A549 (cell line): ENCODE data around the gene OAS1. TPM values are rescaled to one million over a fixed set of nuclear protein-coding genes. Genes with fewer than 3 reads are reported as not detected.

ENCODE experiments used
- ATAC-seq, 2 experiments: fragments of 200-7000 bp in 1 of 2; fragments of >200 bp in 1 of 2; cut with Nextera tagmentation in 1 of 2; cut with Tn5 transposase in 1 of 2; 3 replicates each; pipeline versions ENCODE4 v1.8.0 to v1.9.1; 2018 to 2020; ENCODE audit warnings: mild to moderate bottlenecking in 1 of 2, moderate library complexity in 1 of 2
- CTCF ChIA-PET: fragments of 300-600 bp; sonication (Branson Sonifier 250); formaldehyde crosslinking; extraction: SDS; loops from one replicate; lab custom pipeline; 2021; ENCODE audit warnings: antibody characterized with exemption, inconsistent platforms; lab: Yijun Ruan, JAX
- POLR2A ChIA-PET: fragments of 350-600 bp; formaldehyde crosslinking; extraction: SDS; loops from one replicate; lab custom pipeline; 2021; ENCODE audit warnings: antibody characterized with exemption, inconsistent platforms; lab: Yijun Ruan, JAX
- DNase-seq, 2 experiments: peaks; one replicate each; pipeline versions ENCODE4 v3.0.0 to v3.0.0-alpha.2; 2011 to 2016; ENCODE audit warnings: low read depth in 1 of 2, low spot score in 1 of 2
- FAIRE-seq: peaks from 2 replicates; lab custom pipeline; 2011; peaks lifted over from hg19 to GRCh38; lab: Jason Lieb, UNC
- H3K27ac ChIP-seq, 2 experiments: fragments of >200 bp; sonication (Bioruptor Twin); formaldehyde crosslinking; 3 replicates each; pipeline ENCODE4 v1.5.1; 2016 to 2017
- H3K4me1 ChIP-seq: fragments of >200 bp; sonication (Bioruptor Twin); formaldehyde crosslinking; 3 replicates; pipeline ENCODE4 v1.6.1; 2016
- H3K4me2 ChIP-seq: fragments of >200 bp; sonication (Bioruptor Twin); formaldehyde crosslinking; 3 replicates; pipeline ENCODE4 v1.6.1; 2016
- H3K4me3 ChIP-seq: fragments of >200 bp; sonication (Bioruptor Twin); formaldehyde crosslinking; 3 replicates; pipeline ENCODE4 v1.5.1; 2016
- H3K9me3 ChIP-seq: fragments of >200 bp; sonication (Bioruptor Twin); formaldehyde crosslinking; 3 replicates; pipeline ENCODE4 v1.6.1; 2016
- CBX2 ChIP-seq: fragments of 200-600 bp; sonication (generic); IDR thresholded peaks from 2 replicates; pipeline ENCODE4 v1.6.1; 2016; ENCODE audit warnings: low read depth, mild to moderate bottlenecking, borderline replicate concordance
- CHD4 ChIP-seq: fragments of 200-600 bp; sonication (generic); IDR thresholded peaks from 2 replicates; pipeline ENCODE4 v1.6.1; 2016; ENCODE audit warnings: antibody characterized with exemption, mild to moderate bottlenecking, borderline replicate concordance
- CTCF ChIP-seq: fragments of >200 bp; sonication (Bioruptor Twin); formaldehyde crosslinking; IDR thresholded peaks from 3 replicates; pipeline ENCODE4 v1.5.1; 2016
- FOSB ChIP-seq: fragments of 250-450 bp; sonication (Bioruptor Pico); IDR thresholded peaks from 2 replicates; pipeline ENCODE4 v1.5.0; 2020; ENCODE audit warnings: mild to moderate bottlenecking, moderate library complexity
- FOXS1 ChIP-seq: fragments of 250-450 bp; sonication (Bioruptor Pico); IDR thresholded peaks from 2 replicates; pipeline ENCODE4 v1.5.0; 2020; ENCODE audit warnings: mild to moderate bottlenecking, moderate library complexity
- GATA3 ChIP-seq: IDR thresholded peaks from 2 replicates; pipeline ENCODE4 v1.6.1; 2012; ENCODE audit warnings: borderline replicate concordance
- HEYL ChIP-seq: fragments of 250-450 bp; sonication (Bioruptor Pico); IDR thresholded peaks from 2 replicates; pipeline ENCODE4 v1.8.0; 2021; ENCODE audit warnings: mild to moderate bottlenecking, moderate library complexity
- HOXA7 ChIP-seq: fragments of 250-450 bp; sonication (Bioruptor Pico); IDR thresholded peaks from 2 replicates; pipeline ENCODE4 v1.5.0; 2020; ENCODE audit warnings: mild to moderate bottlenecking, moderate library complexity
- HOXB13 ChIP-seq: fragments of 250-450 bp; sonication (Bioruptor Pico); IDR thresholded peaks from 2 replicates; pipeline ENCODE4 v1.5.0; 2020; ENCODE audit warnings: low read depth, mild to moderate bottlenecking, moderate library complexity
- HOXB5 ChIP-seq: fragments of 250-450 bp; sonication (Bioruptor Pico); IDR thresholded peaks from 2 replicates; pipeline ENCODE4 v1.5.0; 2020; ENCODE audit warnings: mild to moderate bottlenecking, moderate library complexity
- JUN ChIP-seq, 2 experiments: fragments of >200 bp; sonication (Bioruptor Twin); formaldehyde crosslinking; IDR thresholded peaks; 2 replicates in 1 of 2; 3 replicates in 1 of 2; pipeline ENCODE4 v1.6.1; 2016 to 2017
- JUNB ChIP-seq: fragments of >200 bp; sonication (Bioruptor Twin); formaldehyde crosslinking; IDR thresholded peaks from 2 replicates; pipeline ENCODE4 v1.6.1; 2016
- KDM1A ChIP-seq: fragments of 200-600 bp; sonication (generic); IDR thresholded peaks from 2 replicates; pipeline ENCODE4 v1.6.1; 2016; ENCODE audit warnings: low read depth, mild to moderate bottlenecking
- MAFK ChIP-seq: fragments of 450-650 bp; IDR thresholded peaks from 2 replicates; pipeline ENCODE4 v1.6.1; 2014; ENCODE audit not compliant: partially characterized antibody
- MYC ChIP-seq: IDR thresholded peaks from 2 replicates; pipeline ENCODE4 v1.6.1; 2012; ENCODE audit warnings: mild to moderate bottlenecking, inconsistent platforms, low read length, improper control_type of control experiment, borderline replicate concordance
- POLR2A ChIP-seq: IDR thresholded peaks from 2 replicates; pipeline ENCODE4 v1.6.1; 2012; ENCODE audit warnings: mild to moderate bottlenecking, low read length
- POLR2AphosphoS2 ChIP-seq: conservative IDR thresholded peaks from 2 replicates; pipeline ENCODE4 v1.6.1; 2012; ENCODE audit warnings: low read length, improper control_type of control experiment, inconsistent platforms
- RCOR1 ChIP-seq: fragments of 150-350 bp; IDR thresholded peaks from 2 replicates; pipeline ENCODE4 v1.6.1; 2014; ENCODE audit warnings: antibody characterized with exemption, low read length, low read depth
- REST ChIP-seq: fragments of 200-600 bp; sonication (generic); IDR thresholded peaks from 2 replicates; pipeline ENCODE4 v1.6.1; 2016; ENCODE audit warnings: antibody characterized with exemption, mild to moderate bottlenecking, moderate library complexity
- RNF2 ChIP-seq: fragments of 200-600 bp; sonication (generic); IDR thresholded peaks from 2 replicates; pipeline ENCODE4 v1.6.1; 2016; ENCODE audit warnings: low read depth, mild to moderate bottlenecking, antibody characterized with exemption, moderate library complexity, borderline replicate concordance
- SMC3 ChIP-seq: fragments of >200 bp; sonication (Bioruptor Twin); formaldehyde crosslinking; IDR thresholded peaks from 3 replicates; pipeline ENCODE4 v1.6.1; 2018; ENCODE audit warnings: inconsistent platforms
- ZC3H11A ChIP-seq: fragments of 450-650 bp; IDR thresholded peaks from 2 replicates; pipeline ENCODE4 v1.6.1; 2014; ENCODE audit warnings: antibody characterized with exemption, mild to moderate bottlenecking
- ZNF302 ChIP-seq: fragments of 250-450 bp; sonication (Bioruptor Pico); IDR thresholded peaks from 2 replicates; pipeline ENCODE4 v1.9.0; 2021; ENCODE audit warnings: inconsistent platforms, mild to moderate bottlenecking, moderate library complexity
- ZSCAN20 ChIP-seq: fragments of 250-450 bp; sonication (Bioruptor Pico); IDR thresholded peaks from 2 replicates; pipeline ENCODE4 v1.8.0; 2022; ENCODE audit warnings: mild to moderate bottlenecking, moderate library complexity
- WGBS: methylation state at CpG from one replicate; pipeline ENCODE4 v1.1.6; 2017; ENCODE audit errors: missing lambda C conversion rate; 5-methylcytosine and 5-hydroxymethylcytosine counted together
- polyA minus RNA-seq: library from RNA; depleted of rRNA, polyadenylated mRNA; stranded (reverse); fragments of >200 nt; gene quantifications from 2 replicates; pipeline ENCODE4 v1.2.3, GENCODE V29; 2011; rRNA and poly(A)+ RNA removed
- polyA plus RNA-seq, 4 experiments: library from polyadenylated mRNA; depleted of rRNA in 3 of 4; stranded (reverse); fragments of >200 nt; fragmentation: RNase III in 1 of 4; extraction: RNeasy Plus Mini Kit Qiagen cat#74134 plus additional on column Dnase treatment in 1 of 4; gene quantifications; 2 replicates in 3 of 4; 3 replicates in 1 of 4; pipeline ENCODE4 v1.2.3, GENCODE V29; 2011 to 2017
- TF ChIP-seq, protein P1 (sequence below): IDR thresholded peaks from 2 replicates; pipeline ENCODE4 v1.6.1; 2012; ENCODE audit warnings: low read depth, borderline replicate concordance
- TF ChIP-seq, protein P2 (sequence below): IDR thresholded peaks from 2 replicates; pipeline ENCODE4 v1.6.1; 2012

The OAS1 gene
- polyA plus RNA-seq (2011; rRNA removed) (52.8 and 72.8 TPM in 2 replicates), polyA plus RNA-seq (2017; fragmentation: RNase III; extraction: RNeasy Plus Mini Kit Qiagen cat#74134 plus additional on column Dnase treatment) (41.3 to 63.6 TPM (median 48.4 TPM) in 3 replicates), polyA minus RNA-seq (45.6 and 46.0 TPM in 2 replicates)
- 27.2 and 28.0 TPM in 2 replicates for polyA plus RNA-seq (2012; cell fraction: cytosol; rRNA removed)
- 24.1 and 24.5 TPM in 2 replicates for polyA plus RNA-seq (2012; cell fraction: nucleus; rRNA removed)

DNA sequence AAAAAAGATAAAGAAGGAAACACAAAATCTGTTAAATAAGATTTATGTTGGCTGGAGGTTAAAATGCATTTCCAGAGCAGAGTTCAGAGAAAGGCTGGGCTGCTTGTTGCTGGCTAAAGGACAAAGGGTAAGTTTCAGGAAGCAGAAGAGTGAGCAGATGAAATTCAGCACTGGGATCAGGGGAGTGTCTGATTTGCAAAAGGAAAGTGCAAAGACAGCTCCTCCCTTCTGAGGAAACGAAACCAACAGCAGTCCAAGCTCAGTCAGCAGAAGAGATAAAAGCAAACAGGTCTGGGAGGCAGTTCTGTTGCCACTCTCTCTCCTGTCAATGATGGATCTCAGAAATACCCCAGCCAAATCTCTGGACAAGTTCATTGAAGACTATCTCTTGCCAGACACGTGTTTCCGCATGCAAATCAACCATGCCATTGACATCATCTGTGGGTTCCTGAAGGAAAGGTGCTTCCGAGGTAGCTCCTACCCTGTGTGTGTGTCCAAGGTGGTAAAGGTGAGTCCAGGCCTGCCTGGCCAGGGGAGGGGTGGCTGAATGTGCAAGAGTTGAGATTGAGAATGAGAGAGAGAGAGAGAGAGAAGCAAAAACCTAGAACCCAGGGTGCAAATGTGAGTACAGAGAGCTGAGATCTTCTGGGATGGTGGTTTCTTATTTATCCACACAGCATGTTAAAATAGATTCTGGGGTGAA is at the start of gene OAS1:
OAS1 (plus strand) TSS at position 251 of the 703 bp plus-strand sequence; CDS start at position 329, 78 bp downstream.
- FAIRE-seq (no peak), ATAC-seq (peak; percentile 79 to 88), DNase-seq (peak; percentile 63 to 79)
- Histone ChIP-seq H3K4me1 (peaks cover 51% of the 10 kb centered on the region), H3K27ac (peak within 1 kb of the TSS; percentile 73 to 82), H3K9me3 (no peaks in the 10 kb centered on the region; the same call in 2 of the 3 replicates), H3K4me2 (peak within 1 kb of the TSS; percentile 83), H3K4me3 (peak within 1 kb of the TSS; percentile 38)
- POLR2A ChIA-PET: no interaction called here
- WGBS: 0% methylated on average over 4 of the region's 4 CpGs
- CTCF ChIA-PET: interaction anchor here (1.3 to 1.5 kb wide), 2 partner anchors 118 to 167 kb away, joined by 3 to 4 read pairs; no protein-coding TSS in a partner anchor
- no peak for TF ChIP-seq JUNB
- no peak for TF ChIP-seq ZC3H11A
- no peak for TF ChIP-seq HOXB13 (CRISPR knock-in tag)
- TF ChIP-seq GATA3: no peak
- no peak for TF ChIP-seq CTCF
- no peak for TF ChIP-seq HOXA7 (CRISPR knock-in tag)
- no peak for TF ChIP-seq SMC3
- TF ChIP-seq, protein P1, sequence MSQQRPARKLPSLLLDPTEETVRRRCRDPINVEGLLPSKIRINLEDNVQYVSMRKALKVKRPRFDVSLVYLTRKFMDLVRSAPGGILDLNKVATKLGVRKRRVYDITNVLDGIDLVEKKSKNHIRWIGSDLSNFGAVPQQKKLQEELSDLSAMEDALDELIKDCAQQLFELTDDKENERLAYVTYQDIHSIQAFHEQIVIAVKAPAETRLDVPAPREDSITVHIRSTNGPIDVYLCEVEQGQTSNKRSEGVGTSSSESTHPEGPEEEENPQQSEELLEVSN: peak; percentile 59; the same call in 1 of the 2 replicates
- TF ChIP-seq MAFK: peak; percentile 71
- TF ChIP-seq REST: peak; percentile 44; the same call in 1 of the 2 replicates
- TF ChIP-seq KDM1A: no peak
- TF ChIP-seq ZNF302: no peak
- TF ChIP-seq RCOR1: no peak
- 0 out of 2 replicates have a peak, but pooled peaks have one; percentile 4 for TF ChIP-seq MYC
- TF ChIP-seq FOXS1 (CRISPR knock-in tag): no peak
- no peak for TF ChIP-seq CBX2
- TF ChIP-seq, protein P2, sequence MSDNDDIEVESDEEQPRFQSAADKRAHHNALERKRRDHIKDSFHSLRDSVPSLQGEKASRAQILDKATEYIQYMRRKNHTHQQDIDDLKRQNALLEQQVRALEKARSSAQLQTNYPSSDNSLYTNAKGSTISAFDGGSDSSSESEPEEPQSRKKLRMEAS: peak; percentile 80

- DNase-seq (no peak), FAIRE-seq (no peak), ATAC-seq (no peak)
- H3K9me3 ChIP-seq: no peaks in the 10 kb centered on the region
- H3K4me3 ChIP-seq: no peak overlapping the region
- ChIA-PET POLR2A (no interaction called here), CTCF (interaction anchor here (0.8 kb wide), 1 partner anchor 69 kb away, joined by 3 read pairs; no protein-coding TSS in a partner anchor)
- H3K4me1 ChIP-seq: peaks cover 19% of the 10 kb centered on the region
- no peak overlapping the region for H3K27ac ChIP-seq
- no peak overlapping the region for H3K4me2 ChIP-seq
- whole genome bisulfite sequencing: 50% methylated on average over 3 of the region's 3 CpGs
- TF ChIP-seq POLR2AphosphoS2 (no peak), HOXB5 (CRISPR knock-in tag) (no peak), RNF2 (no peak), HOXA7 (CRISPR knock-in tag) (no peak), POLR2A (no peak), REST (no peak), HEYL (no peak), FOSB (CRISPR knock-in tag) (no peak), CBX2 (no peak), CHD4 (no peak), JUN (IDR thresholded peaks at IDR 0.05) (no peak), ZSCAN20 (CRISPR knock-in tag) (no peak)
Observed at GRCh38 chr12:112859291-112859690, 47.5 kb upstream of the OAS1 start.
